Chondrocyte (in vitro differentiated cells): Measurements from ENCODE around the gene TGFA. TPM values are rescaled to one million over a fixed set of nuclear protein-coding genes. Genes with fewer than 3 reads are reported as not detected.

Experiments used
- DNase-seq: peaks from one replicate; pipeline ENCODE4 v3.0.0; 2021; ENCODE audit warnings: mixed read lengths, low spot score
- H3K27ac Mint-ChIP-seq: one replicate; pipeline ENCODE4 v1.8.0; 2021; ENCODE audit warnings: mild to moderate bottlenecking, moderate library complexity, mixed read lengths; ENCODE audit not compliant: unreplicated experiment
- H3K27me3 Mint-ChIP-seq: 2 replicates; pipeline ENCODE4 v1.8.0; 2021; ENCODE audit warnings: low read depth, mixed read lengths
- H3K36me3 Mint-ChIP-seq: 2 replicates; pipeline ENCODE4 v1.8.0; 2021; ENCODE audit warnings: low read depth, mixed read lengths
- H3K4me1 Mint-ChIP-seq: 2 replicates; pipeline ENCODE4 v1.8.0; 2021; ENCODE audit warnings: low read depth, mild to moderate bottlenecking, mixed read lengths
- H3K4me3 Mint-ChIP-seq: one replicate; pipeline ENCODE4 v1.8.0; 2021; ENCODE audit warnings: mild to moderate bottlenecking, moderate library complexity, mixed read lengths; ENCODE audit not compliant: unreplicated experiment
- H3K9me3 Mint-ChIP-seq: 2 replicates; pipeline ENCODE4 v1.8.0; 2021; ENCODE audit warnings: low read depth, mixed read lengths
- CTCF ChIP-seq: fragments of 200-600 bp; sonication (generic); IDR thresholded peaks from 2 replicates; pipeline ENCODE4 v1.5.0; 2021; ENCODE audit warnings: antibody characterized with exemption, mild to moderate bottlenecking, moderate library complexity
- total RNA-seq: library from RNA; stranded (reverse); gene quantifications from 3 replicates; pipeline ENCODE4 v1.2.1, GENCODE V29; 2021

Gene TGFA
- total RNA-seq, 1 donor from 2014 or later = 0.25 TPM

GRCh38 chr2:70420143-70420542 is 133.5 kb downstream of the TGFA start:
- no peak for DNase-seq
- Mint-ChIP-seq H3K27me3 (peaks cover 23% of the 10 kb centered on the region), H3K9me3 (no peaks in the 10 kb centered on the region), H3K4me3 (no peak overlapping the region), H3K36me3 (no peaks in the 10 kb centered on the region), H3K4me1 (no peaks in the 10 kb centered on the region), H3K27ac (no peak overlapping the region)
- no peak for TF ChIP-seq CTCF

- no peak for TF ChIP-seq CTCF
- Mint-ChIP-seq H3K4me3 (no peak overlapping the region), H3K9me3 (no peaks in the 10 kb centered on the region), H3K27ac (no peak overlapping the region), H3K4me1 (no peaks in the 10 kb centered on the region), H3K27me3 (peaks cover 26% of the 10 kb centered on the region), H3K36me3 (no peaks in the 10 kb centered on the region)
- DNase-seq = no peak
Observed at GRCh38 chr2:70418514-70418913, 135.1 kb downstream of the TGFA start.

- Mint-ChIP-seq H3K36me3 (no peaks in the 10 kb centered on the region), H3K27ac (no peak overlapping the region), H3K27me3 (peaks cover 34% of the 10 kb centered on the region), H3K9me3 (no peaks in the 10 kb centered on the region), H3K4me1 (no peaks in the 10 kb centered on the region), H3K4me3 (no peak overlapping the region)
- TF ChIP-seq CTCF = no peak
- DNase-seq = no peak
Observed at GRCh38 chr2:70417011-70417410, 136.6 kb downstream of the TGFA start.

GRCh38 chr2:70412294-70413070 is 141.1 kb downstream of the TGFA start:
- Mint-ChIP-seq H3K27ac (no peak overlapping the region), H3K36me3 (no peaks in the 10 kb centered on the region), H3K4me1 (no peaks in the 10 kb centered on the region), H3K9me3 (no peaks in the 10 kb centered on the region), H3K4me3 (no peak overlapping the region), H3K27me3 (peaks cover 55% of the 10 kb centered on the region)
- TF ChIP-seq CTCF = no peak
- DNase-seq = no peak

GRCh38 chr2:70411483-70412125 is 142.0 kb downstream of the TGFA start:
- H3K27ac Mint-ChIP-seq = no peak overlapping the region
- H3K4me1 Mint-ChIP-seq = no peaks in the 10 kb centered on the region

More at GRCh38 chr2:70411483-70412125, 142.0 kb downstream of the TGFA start:
- TF ChIP-seq CTCF = no peak
- no peak for DNase-seq
- Mint-ChIP-seq H3K4me3 (no peak overlapping the region), H3K36me3 (no peaks in the 10 kb centered on the region), H3K27me3 (peaks cover 57% of the 10 kb centered on the region), H3K9me3 (no peaks in the 10 kb centered on the region)
